HCT116 (cell line): ENCODE data around the gene PLA2G15. TPM values are rescaled to one million over a fixed set of nuclear protein-coding genes. Genes with fewer than 3 reads are reported as not detected.

Experiments used
- ATAC-seq: fragments of 200-7000 bp; cut with Tn5 transposase; 2 replicates; pipeline ENCODE4 v1.9.1; 2020; ENCODE audit warnings: mild to moderate bottlenecking, moderate library complexity
- BruUV-seq: library from RNA; stranded (reverse); fragments of 400-500 nt; replicated peaks from 2 replicates; lab custom pipeline; 2021; lab: Mats Ljungman, UMichigan
- CTCF ChIA-PET: fragments of 300-600 bp; sonication (Branson Sonifier 250); formaldehyde crosslinking; loops from one replicate; lab custom pipeline; 2021; ENCODE audit warnings: antibody characterized with exemption; lab: Charles Lee
- POLR2A ChIA-PET: fragments of 300-600, 350-600 bp; sonication (Branson Sonifier 250); formaldehyde crosslinking; loops from one replicate; lab custom pipeline; 2021; ENCODE audit warnings: antibody characterized with exemption; lab: Charles Lee
- RAD21 ChIA-PET, 2 experiments: fragments of 300-600 bp; sonication (Branson Sonifier 250); formaldehyde crosslinking; loops; one replicate each; lab custom pipeline; 2023; ENCODE audit warnings: low total read pairs in 2 of 2; ENCODE audit not compliant: uncharacterized antibody in 2 of 2, unreplicated experiment in 2 of 2, low non-redundant PET in 1 of 2; lab: Charles Lee
- DNase-seq: peaks from one replicate; pipeline ENCODE4 v3.0.0-alpha.2; 2010; ENCODE audit warnings: low read depth, low spot score
- H2AFZ ChIP-seq: fragments of 200-600 bp; shearing (Covaris generic), sonication (generic); 2 replicates; pipeline ENCODE4 v1.6.1; 2017; ENCODE audit warnings: low read depth, mixed run types, mixed read lengths, antibody characterized with exemption, low read length; ENCODE audit not compliant: poor library complexity, severe bottlenecking
- H3K27ac ChIP-seq: 2 replicates; pipeline ENCODE4 v1.5.1; 2012; ENCODE audit warnings: low read depth, low read length
- H3K27me3 ChIP-seq: fragments of 200-600 bp; sonication (generic); 2 replicates; pipeline ENCODE4 v1.6.1; 2016; ENCODE audit warnings: mixed run types, low read length, mixed read lengths; ENCODE audit not compliant: insufficient read depth
- H3K36me3 ChIP-seq, 2 experiments: fragments of 200-500 bp in 1 of 2; fragments of 200-600 bp in 1 of 2; sonication (Bioruptor generic) in 1 of 2; sonication (generic) in 1 of 2; 2 replicates each; pipeline versions ENCODE4 v1.5.1 to v1.6.1; 2014 to 2016; ENCODE audit warnings: low read length in 2 of 2, inconsistent platforms in 1 of 2, mixed read lengths in 1 of 2, mixed run types in 1 of 2; ENCODE audit not compliant: insufficient read depth in 2 of 2, control insufficient read depth in 1 of 2
- H3K4me1 ChIP-seq, 2 experiments: fragments of 200-600 bp in 1 of 2; sonication (generic) in 1 of 2; 2 replicates each; pipeline versions ENCODE4 v1.5.1 to v1.6.1; 2012 to 2017; ENCODE audit warnings: low read length in 2 of 2, inconsistent platforms in 1 of 2, mild to moderate bottlenecking in 1 of 2, mixed read lengths in 1 of 2, mixed run types in 1 of 2, moderate library complexity in 1 of 2; ENCODE audit not compliant: insufficient read depth in 2 of 2, control insufficient read depth in 1 of 2
- H3K4me2 ChIP-seq: fragments of 200-600 bp; sonication (generic); 2 replicates; pipeline ENCODE4 v1.6.1; 2017; ENCODE audit warnings: mixed run types, low read length, mixed read lengths
- H3K4me3 ChIP-seq, 2 experiments: fragments of 200-600 bp in 1 of 2; sonication (generic) in 1 of 2; replicated peaks in 1 of 2; 2 replicates each; pipeline ENCODE4 v1.5.1; 2011 to 2016; ENCODE audit warnings: low read length in 2 of 2, control low read depth in 1 of 2, low read depth in 1 of 2, mild to moderate bottlenecking in 1 of 2, mixed read lengths in 1 of 2, mixed run types in 1 of 2
- H3K79me2 ChIP-seq: fragments of 200-600 bp; sonication (generic); 2 replicates; pipeline ENCODE4 v1.6.1; 2017; ENCODE audit warnings: mild to moderate bottlenecking, mixed run types, low read length, moderate library complexity, mixed read lengths; ENCODE audit not compliant: insufficient read depth
- H3K9ac ChIP-seq: fragments of 200-600 bp; sonication (generic); 2 replicates; pipeline ENCODE4 v1.6.1; 2016; ENCODE audit warnings: low read length, mixed read lengths
- H3K9me2 ChIP-seq: fragments of 200-600 bp; sonication (generic), shearing (Covaris generic); 2 replicates; pipeline ENCODE4 v1.6.1; 2017; ENCODE audit warnings: mixed run types, mild to moderate bottlenecking, moderate library complexity; ENCODE audit not compliant: insufficient read depth
- H3K9me3 ChIP-seq, 2 experiments: fragments of 200-500 bp in 1 of 2; fragments of 200-600 bp in 1 of 2; sonication (Bioruptor generic) in 1 of 2; sonication (generic) in 1 of 2; 2 replicates each; pipeline ENCODE4 v1.6.1; 2014 to 2017; ENCODE audit warnings: low read length in 2 of 2, mixed read lengths in 2 of 2, inconsistent platforms in 1 of 2, low read depth in 1 of 2, mild to moderate bottlenecking in 1 of 2, mixed run types in 1 of 2, moderate library complexity in 1 of 2; ENCODE audit not compliant: control insufficient read depth in 1 of 2, insufficient read depth in 1 of 2
- H4K20me1 ChIP-seq: fragments of 200-600 bp; sonication (generic), shearing (Covaris generic); 2 replicates; pipeline ENCODE4 v1.6.1; 2017; ENCODE audit warnings: mixed run types, mild to moderate bottlenecking, moderate library complexity; ENCODE audit not compliant: insufficient read depth
- CBX3 ChIP-seq: IDR thresholded peaks from 2 replicates; pipeline ENCODE4 v1.6.1; 2012; ENCODE audit warnings: low read depth
- CEBPB ChIP-seq: IDR thresholded peaks from 2 replicates; pipeline ENCODE4 v1.6.1; 2012; ENCODE audit warnings: low read depth
- EGR1 ChIP-seq: IDR thresholded peaks from 2 replicates; pipeline ENCODE4 v1.6.1; 2012; ENCODE audit warnings: low read depth
- ELF1 ChIP-seq: IDR thresholded peaks from 2 replicates; pipeline ENCODE4 v1.6.1; 2012; ENCODE audit warnings: low read depth, borderline replicate concordance
- EZH2 ChIP-seq: fragments of 200-600 bp; sonication (generic); IDR thresholded peaks from 2 replicates; pipeline ENCODE4 v1.6.1; 2017; ENCODE audit warnings: antibody characterized with exemption, mixed run types
- EZH2phosphoT487 ChIP-seq: fragments of 200-600 bp; IDR thresholded peaks from 2 replicates; pipeline ENCODE4 v1.6.1; 2018; ENCODE audit warnings: antibody characterized with exemption, borderline replicate concordance
- FOSL1 ChIP-seq: IDR thresholded peaks from 2 replicates; pipeline ENCODE4 v1.6.1; 2012; ENCODE audit warnings: low read depth
- JUND ChIP-seq: IDR thresholded peaks from 2 replicates; pipeline ENCODE4 v1.6.1; 2012
- MAX ChIP-seq: IDR thresholded peaks from 2 replicates; pipeline ENCODE4 v1.6.1; 2012
- POLR2A ChIP-seq: IDR thresholded peaks from 2 replicates; pipeline ENCODE4 v1.7.0; 2011; ENCODE audit warnings: borderline replicate concordance; ENCODE audit not compliant: insufficient read depth, insufficient read length; ENCODE audit errors: extremely low read depth
- POLR2AphosphoS5 ChIP-seq: IDR thresholded peaks from 2 replicates; pipeline ENCODE4 v1.6.1; 2011; ENCODE audit warnings: mild to moderate bottlenecking, low read depth, low read length, moderate library complexity
- REST ChIP-seq: IDR thresholded peaks from 2 replicates; pipeline ENCODE4 v1.6.1; 2012; ENCODE audit warnings: low read depth
- SIN3A ChIP-seq: IDR thresholded peaks from 2 replicates; pipeline ENCODE4 v1.6.1; 2012; ENCODE audit warnings: low read depth
- SRF ChIP-seq: IDR thresholded peaks from 2 replicates; pipeline ENCODE4 v1.6.1; 2012; ENCODE audit warnings: low read depth
- TCF7L2 ChIP-seq: IDR thresholded peaks from 2 replicates; pipeline ENCODE4 v1.7.0; 2011; ENCODE audit warnings: borderline replicate concordance, inconsistent platforms; ENCODE audit not compliant: insufficient read depth, insufficient read length; ENCODE audit errors: extremely low read depth
- ZFX ChIP-seq: fragments of 450-650 bp; IDR thresholded peaks from 2 replicates; pipeline ENCODE4 v1.6.1; 2017
- ZNF274 ChIP-seq: fragments of 200-500 bp; sonication (Bioruptor generic); IDR thresholded peaks from 2 replicates; pipeline ENCODE4 v1.6.1; 2014; ENCODE audit warnings: mild to moderate bottlenecking, low read depth, low read length, inconsistent platforms
- intact Hi-C: fragments of 100-400 bp; cut with micrococcal nuclease; formaldehyde crosslinking; loops from 2 replicates; pipeline ENCODE4 v1.10.0; 2022
- total RNA-seq: library from RNA; stranded (reverse); gene quantifications from one replicate; pipeline ENCODE4 v1.2.1, GENCODE V29; 2021; ENCODE audit not compliant: unreplicated experiment
- TF ChIP-seq, protein P1 (sequence below), 3 experiments: fragments of 200-600 bp in 1 of 3; sonication (generic) in 1 of 3; IDR thresholded peaks in 2 of 3; conservative IDR thresholded peaks in 1 of 3; 2 replicates each; pipeline ENCODE4 v1.5.1; 2012 to 2017; ENCODE audit warnings: low read depth in 2 of 3, low read length in 2 of 3, antibody characterized with exemption in 1 of 3, borderline replicate concordance in 1 of 3, control low read depth in 1 of 3, mild to moderate bottlenecking in 1 of 3, mixed read lengths in 1 of 3, mixed run types in 1 of 3, moderate library complexity in 1 of 3; ENCODE audit not compliant: insufficient read depth in 1 of 3

PLA2G15 gene
- total RNA-seq, 1 experiment from 2014 or later, result 7.5 TPM

- no peak overlapping the region for H3K9ac ChIP-seq
- DNase-seq, result no peak
- no peaks in the 10 kb centered on the region for H3K9me2 ChIP-seq
- no peaks in the 10 kb centered on the region for H3K9me3 ChIP-seq
- no peak for ATAC-seq
- H2AFZ ChIP-seq, result no peak overlapping the region
- CTCF ChIA-PET, result interaction anchor here (1.2 kb wide), 1 partner anchor 9 kb away, joined by 4 read pairs; the partner anchor contains the start of gene SLC7A6
- no peak for TF ChIP-seq EZH2
- no peak for TF ChIP-seq ELF1
- no peak for TF ChIP-seq EZH2phosphoT487
- no peak for TF ChIP-seq POLR2AphosphoS5
- TF ChIP-seq MAX, result no peak
- no peak for TF ChIP-seq CEBPB
- TF ChIP-seq, protein P1, sequence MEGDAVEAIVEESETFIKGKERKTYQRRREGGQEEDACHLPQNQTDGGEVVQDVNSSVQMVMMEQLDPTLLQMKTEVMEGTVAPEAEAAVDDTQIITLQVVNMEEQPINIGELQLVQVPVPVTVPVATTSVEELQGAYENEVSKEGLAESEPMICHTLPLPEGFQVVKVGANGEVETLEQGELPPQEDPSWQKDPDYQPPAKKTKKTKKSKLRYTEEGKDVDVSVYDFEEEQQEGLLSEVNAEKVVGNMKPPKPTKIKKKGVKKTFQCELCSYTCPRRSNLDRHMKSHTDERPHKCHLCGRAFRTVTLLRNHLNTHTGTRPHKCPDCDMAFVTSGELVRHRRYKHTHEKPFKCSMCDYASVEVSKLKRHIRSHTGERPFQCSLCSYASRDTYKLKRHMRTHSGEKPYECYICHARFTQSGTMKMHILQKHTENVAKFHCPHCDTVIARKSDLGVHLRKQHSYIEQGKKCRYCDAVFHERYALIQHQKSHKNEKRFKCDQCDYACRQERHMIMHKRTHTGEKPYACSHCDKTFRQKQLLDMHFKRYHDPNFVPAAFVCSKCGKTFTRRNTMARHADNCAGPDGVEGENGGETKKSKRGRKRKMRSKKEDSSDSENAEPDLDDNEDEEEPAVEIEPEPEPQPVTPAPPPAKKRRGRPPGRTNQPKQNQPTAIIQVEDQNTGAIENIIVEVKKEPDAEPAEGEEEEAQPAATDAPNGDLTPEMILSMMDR (IDR thresholded peaks at IDR 0.05 in 2 of 3, conservative IDR thresholded peaks at IDR 0.05 in 1 of 3; ENCODE audit: borderline replicate concordance in 1 of 3, insufficient read depth in 1 of 3, low read depth in 2 of 3, low read length in 2 of 3), result no peak
- no peak for TF ChIP-seq FOSL1
- no peak for TF ChIP-seq REST
- TF ChIP-seq SRF, result no peak
- no peak for TF ChIP-seq ZFX
- no peak for TF ChIP-seq ZNF274
- no peak for TF ChIP-seq JUND
- TF ChIP-seq CBX3, result no peak
- TF ChIP-seq TCF7L2, result no peak
- TF ChIP-seq POLR2A, result no peak
- no peak for TF ChIP-seq EGR1
- no peak for TF ChIP-seq SIN3A
- TF ChIP-seq, all 23 proteins: peak for 0
- peaks cover 15% of the 10 kb centered on the region; the same call in 1 of the 2 replicates for H4K20me1 ChIP-seq
- no peak overlapping the region for H3K4me3 ChIP-seq
- no peak overlapping the region for H3K4me2 ChIP-seq
- POLR2A ChIA-PET, result no interaction called here
- H3K4me1 ChIP-seq, result no peaks in the 10 kb centered on the region; a peak in 1 of 4 replicates
- H3K36me3 ChIP-seq, result peaks cover 0 to 13% of the 10 kb centered on the region in 2 experiments; a peak in 2 of 4 replicates
- H3K27me3 ChIP-seq, result no peaks in the 10 kb centered on the region
- intact Hi-C loops, result no loop called here
- H3K79me2 ChIP-seq, result peaks cover 71% of the 10 kb centered on the region
- RAD21 ChIA-PET, result no interaction called here
- no peak overlapping the region for H3K27ac ChIP-seq
- no TSS peak for BruUV-seq
These were observed 28.3 kb downstream of the PLA2G15 start for GRCh38 chr16:68273459-68273858.
